COLO829 (cell line): ENCODE data around the gene NR6A1.
A peak's percentile ranks its signal among the peaks of the same experiment; 100 is the strongest.

Source experiments
- DNase-seq: peaks from one replicate; pipeline ENCODE4 v3.0.0; 2012; ENCODE audit warnings: low spot score

NR6A1 gene

DNA sequence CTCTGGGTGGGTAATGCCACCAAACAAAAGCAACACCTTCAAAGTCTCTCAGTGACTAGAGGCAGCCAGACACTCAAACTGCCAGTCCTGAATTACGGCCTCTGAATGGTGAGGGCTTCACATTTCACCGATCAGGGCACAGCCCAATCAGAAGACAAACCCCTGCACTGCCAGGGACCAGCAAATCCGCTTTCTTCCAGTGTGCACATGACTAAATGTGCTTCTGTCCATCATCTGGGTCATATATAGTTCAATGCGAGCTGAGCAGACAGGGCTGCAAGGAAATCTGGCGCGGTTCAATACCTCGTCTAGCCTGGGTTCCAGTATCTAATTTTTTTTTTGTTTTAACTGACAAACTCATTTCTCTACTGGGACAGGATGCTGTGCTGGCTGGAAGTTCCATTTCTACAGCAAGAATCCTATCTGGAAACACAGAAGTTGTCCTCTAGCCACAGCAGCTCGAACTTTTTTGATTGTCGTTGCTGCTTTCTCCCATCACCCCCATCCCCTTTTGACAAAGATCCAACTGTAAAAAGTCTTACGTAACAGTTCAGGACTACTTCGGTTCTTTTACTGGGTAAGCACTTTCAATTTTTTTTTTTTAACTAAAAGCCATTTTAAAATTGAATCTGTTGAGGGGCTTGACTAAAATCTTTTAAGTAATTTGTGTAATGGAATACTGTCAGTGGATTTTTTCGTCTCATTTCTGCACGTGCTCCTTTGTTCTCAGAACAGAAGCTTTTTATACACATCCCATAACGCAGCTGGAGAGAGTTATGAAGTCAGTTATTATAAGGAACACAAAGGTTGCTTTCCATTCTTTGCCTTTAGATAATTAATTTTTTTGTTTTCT, 112.7 kb downstream of the NR6A1 start:
- DNase-seq, result peak; percentile 94

DNA sequence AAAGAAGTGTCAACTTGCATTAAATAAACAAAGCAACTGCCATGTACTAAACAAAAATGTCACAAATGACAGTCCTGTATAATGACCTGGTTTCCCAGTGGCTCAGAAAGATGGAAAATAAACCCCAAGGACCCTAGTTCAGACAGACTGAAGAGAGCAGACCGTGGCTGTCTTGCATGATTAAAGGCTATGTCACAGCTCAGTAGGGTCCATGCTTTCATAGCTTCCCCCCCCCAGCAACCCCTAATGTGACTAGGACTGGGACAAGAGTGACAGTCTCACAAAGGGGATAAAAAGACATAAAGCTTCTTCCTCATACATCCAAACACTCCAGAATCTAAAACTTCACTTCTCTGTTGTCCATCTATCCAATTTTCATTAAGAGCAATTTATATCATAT, 113.6 kb downstream of the NR6A1 start:
- no peak for DNase-seq

DNA sequence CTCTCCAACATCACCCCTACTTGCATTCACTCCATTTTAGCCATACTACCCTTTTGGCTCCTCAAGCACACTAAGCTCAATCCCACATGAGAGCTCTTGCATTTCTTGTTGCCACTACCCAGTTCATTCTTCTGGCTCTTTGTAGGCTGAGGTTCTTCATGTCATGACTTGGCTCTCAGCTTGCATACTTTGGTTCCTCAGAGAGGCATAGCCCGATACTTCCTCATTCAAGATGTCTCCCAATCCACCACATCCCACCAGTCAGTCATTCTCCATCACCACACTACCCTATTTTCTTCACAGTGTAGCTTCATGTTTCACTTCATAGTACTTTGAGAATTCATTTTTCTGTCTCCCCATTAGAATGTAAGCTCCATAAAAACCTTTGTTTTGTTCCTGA, 116.7 kb downstream of the NR6A1 start:
- no peak for DNase-seq

DNA sequence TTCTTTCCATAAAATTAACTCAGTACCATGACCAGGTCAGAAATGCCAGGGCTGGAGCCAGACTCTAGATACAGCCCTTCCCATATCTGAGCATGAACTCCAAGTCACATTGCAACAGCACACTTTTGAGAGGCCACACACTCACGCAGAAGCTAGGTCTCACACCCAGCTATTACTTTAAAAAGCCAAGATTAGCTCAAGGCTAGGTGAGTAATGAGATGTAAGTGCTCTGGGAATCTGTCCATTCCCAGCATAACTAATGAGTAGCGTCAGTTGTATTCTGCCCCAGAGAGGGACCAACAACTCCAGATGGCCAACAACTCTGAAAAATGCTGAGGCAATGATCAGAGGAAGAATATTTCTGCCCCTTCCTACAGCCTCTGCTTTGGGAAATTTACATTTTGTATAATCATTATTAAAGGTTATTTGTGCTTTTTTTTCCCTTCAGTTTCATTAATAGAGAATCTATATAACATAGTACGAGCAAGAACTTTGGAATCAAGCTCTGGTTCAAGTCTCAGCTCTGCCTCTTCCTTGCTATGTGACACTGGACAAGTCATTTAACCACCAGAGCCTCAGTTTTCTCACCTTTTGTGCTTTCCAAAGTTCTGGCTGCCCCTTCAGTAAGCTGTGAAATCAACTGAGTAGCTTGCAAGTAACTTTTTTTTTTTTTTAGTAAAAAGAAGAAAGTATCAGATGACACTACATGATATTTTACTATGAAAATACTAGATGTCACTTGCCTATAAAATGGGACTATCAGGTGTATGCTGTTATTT, 118.3 kb downstream of the NR6A1 start:
- DNase-seq, result peak; percentile 68

DNA sequence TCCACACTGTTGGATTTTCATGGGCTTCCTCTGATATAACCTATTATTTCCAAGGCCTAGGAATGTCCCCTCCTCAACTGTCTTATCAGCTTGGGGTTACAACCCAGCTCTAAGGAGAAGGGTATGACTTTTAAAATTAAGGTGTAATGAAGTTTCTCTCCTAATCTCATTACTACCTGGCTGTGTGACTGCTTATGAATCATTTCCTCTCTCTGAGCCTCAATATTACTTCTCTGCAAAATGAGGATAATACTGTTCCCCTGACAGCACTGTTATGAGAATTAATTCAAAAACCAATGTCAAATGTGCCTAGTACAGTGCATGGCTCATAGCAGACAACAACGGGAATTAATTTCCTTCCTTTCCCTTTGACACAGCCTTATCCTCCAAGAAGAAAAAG, 118.9 kb downstream of the NR6A1 start:
- DNase-seq, result no peak

DNA sequence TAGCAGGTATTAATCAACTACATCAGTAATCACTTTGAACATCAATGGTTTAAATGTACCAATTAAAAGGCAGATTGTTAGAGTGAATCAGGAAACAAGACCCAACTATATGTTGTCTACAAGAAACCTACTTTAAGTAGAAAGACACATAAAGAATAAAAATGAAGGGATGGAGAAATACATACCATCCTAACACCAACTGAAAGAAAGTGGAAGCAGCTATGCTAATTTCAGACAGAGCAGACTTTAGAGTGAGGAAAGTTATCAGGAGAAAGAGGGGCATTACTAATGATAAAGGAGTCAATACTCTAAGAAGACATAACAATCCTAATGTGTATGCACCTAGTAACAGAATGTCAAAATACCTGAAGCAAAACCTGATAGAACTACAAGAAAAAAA, 125.8 kb downstream of the NR6A1 start:
- DNase-seq, result no peak

DNA sequence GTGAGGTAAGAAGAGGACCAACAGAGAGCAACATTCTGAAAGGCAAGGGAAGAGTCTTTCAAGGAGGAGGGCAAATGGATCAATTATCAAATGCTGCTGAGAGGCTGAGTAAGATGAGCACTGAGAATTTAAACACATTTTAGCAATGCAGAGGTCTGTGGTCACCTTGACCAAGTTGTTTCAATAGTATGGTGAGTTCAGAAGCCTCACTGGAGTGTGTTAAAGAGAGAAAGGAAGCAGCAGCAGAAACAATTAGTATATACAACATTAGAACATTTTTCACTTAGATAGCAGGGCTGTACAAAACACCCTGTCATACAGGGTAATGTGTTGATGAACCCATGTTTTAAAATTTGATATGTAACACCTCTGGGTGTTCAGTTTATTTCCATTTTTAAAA, 131.5 kb downstream of the NR6A1 start:
- DNase-seq, result no peak

DNA sequence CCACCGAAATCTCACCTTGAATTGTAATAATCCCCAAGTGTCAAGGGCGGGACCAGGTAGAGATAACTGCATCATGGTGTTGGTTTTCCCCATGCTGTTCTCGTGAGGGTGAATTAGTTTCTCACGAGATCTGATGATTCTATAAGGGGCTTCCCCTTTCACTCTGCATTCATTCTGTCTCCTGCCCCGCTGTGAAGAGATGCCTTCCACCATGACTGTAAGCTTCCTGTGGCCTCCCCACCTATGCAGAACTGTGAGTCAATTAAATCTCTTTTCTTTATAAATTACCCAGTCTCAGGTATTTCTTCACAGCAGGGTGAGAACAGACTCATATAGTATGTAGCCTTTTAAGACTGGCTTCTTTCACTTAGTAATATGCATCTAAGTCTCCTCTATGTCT, 135.8 kb downstream of the NR6A1 start:
- no peak for DNase-seq

DNA sequence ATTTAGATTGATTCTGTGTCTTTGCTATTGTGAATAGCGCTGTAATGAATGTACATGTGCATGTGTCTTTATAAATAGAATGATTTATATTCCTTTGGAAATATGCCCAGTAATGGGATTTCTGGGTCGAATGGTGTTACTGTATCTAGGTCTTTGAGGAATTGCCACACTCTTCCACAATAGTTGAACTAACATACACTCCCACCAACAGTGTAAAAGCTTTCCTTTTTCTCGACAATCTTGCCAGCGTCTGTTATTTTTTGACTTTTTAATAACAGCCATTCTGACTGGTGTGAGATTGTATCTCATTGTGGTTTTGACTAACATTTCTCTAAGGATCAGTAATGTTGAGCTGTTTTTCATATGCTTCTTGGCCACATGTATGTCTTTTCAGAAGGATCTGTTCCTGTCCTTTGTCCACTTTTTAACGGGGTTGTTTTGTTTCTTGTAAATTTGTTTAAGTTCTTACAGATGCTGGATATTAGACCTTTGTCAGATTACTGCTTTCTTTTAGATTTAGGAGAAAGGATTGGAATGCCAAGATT, 139.0 kb downstream of the NR6A1 start:
- no peak for DNase-seq

DNA sequence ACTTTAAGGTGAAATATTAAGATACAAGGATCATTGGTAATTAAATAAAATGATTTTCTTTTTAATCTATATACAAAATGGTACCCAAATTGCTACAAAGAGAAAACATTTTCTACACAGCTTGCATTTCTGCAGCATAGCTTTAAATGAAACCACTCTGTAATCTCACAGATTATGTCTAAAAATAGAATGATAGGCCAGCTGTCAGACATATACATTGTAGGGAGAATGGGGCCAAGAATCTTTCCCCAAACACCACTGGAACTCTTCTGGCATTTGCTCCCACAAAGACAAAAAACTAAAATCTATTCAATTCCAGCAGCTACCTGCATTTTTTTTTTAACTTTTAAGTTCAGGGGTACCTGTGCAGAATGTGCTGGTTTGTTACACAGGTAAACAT, 139.8 kb downstream of the NR6A1 start:
- DNase-seq, result no peak

DNA sequence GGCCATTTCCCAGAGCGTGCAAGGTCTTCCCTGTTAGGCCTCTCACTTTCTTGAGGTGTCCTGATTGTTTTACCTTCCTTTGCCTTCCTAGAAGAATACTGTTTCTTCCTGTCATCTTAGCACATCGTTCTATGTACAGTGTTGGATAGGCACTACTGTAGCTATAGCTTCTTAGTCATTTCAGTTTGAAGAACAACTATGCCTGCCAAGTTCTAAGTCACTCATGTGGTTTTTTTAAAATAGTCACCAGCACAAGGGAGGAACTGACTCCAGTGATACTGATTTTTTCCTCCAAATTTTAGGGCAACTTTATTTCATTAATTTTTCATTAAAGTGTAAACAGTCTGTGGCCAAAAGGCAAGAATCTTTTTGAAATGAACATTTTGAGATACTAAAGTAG, 141.5 kb downstream of the NR6A1 start:
- no peak for DNase-seq

DNA sequence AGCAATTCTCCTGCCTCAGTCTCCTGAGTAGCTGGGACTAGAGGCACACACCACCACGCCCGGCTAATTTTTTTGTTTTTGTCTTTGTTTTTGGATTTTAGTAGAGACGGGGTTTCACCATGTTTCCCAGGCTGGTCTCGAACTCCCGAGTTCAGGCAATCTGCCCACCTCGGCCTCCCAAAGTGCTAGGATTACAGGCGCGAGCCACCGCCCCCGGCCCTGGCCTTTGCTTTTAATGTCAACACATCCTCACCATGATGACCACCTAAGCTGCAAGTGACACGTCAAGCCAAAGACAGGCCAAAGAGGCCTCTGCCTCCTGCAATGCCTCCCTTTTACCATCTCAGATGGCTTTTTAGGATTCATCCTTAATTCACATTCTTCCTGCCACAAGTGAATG, 142.4 kb downstream of the NR6A1 start:
- no peak for DNase-seq

DNA sequence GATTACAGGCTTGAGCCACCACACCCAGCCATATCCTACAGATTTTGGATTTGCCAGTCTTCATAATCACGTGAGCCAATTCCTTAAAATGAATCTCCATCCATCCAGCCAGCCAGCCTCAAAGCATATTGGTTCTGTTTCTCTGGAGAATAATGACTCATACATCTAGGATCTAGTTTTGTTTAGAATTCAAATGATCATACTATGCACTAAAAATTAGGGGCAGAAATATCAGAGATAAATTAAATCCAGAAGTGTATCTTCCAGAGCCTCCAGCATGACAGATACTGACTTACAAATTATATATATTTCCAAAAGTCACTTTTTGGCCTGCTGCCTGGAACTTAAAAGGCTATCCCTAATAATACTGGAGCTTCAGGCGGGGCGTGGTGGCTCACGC, 144.8 kb downstream of the NR6A1 start:
- no peak for DNase-seq

DNA sequence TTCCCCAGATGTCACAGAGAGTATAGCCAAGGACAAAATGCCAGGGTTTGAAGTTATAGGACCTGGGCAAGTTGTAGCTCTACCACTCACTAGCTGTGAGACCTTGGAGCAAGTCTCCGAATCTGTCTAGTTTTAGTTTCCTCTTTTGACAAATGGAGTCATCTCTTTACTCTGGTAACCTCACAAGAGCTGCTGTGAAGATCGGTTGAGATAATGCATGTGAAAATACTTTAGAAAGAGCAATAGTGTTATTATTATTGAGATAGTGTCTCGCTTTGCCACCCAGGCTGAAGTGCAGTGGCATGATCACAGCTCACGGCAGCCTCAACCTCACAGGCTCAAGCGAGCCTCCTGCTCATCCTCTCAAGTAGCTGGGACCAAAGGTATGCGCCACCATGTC, 146.0 kb downstream of the NR6A1 start:
- DNase-seq, result no peak

DNA sequence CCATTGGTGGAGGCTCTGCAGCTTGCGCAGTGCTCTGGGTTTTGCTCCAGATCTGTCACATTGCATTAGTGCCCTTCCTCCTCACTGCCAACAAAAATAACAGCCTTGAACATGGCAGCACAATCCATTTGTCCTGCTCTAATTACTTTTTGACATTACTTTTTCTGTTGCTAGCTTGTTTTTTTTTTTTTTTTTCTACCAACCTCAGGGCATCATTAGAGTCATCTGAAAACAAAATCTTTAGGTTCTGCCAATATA, 146.4 kb downstream of the NR6A1 start:
- no peak for DNase-seq

DNA sequence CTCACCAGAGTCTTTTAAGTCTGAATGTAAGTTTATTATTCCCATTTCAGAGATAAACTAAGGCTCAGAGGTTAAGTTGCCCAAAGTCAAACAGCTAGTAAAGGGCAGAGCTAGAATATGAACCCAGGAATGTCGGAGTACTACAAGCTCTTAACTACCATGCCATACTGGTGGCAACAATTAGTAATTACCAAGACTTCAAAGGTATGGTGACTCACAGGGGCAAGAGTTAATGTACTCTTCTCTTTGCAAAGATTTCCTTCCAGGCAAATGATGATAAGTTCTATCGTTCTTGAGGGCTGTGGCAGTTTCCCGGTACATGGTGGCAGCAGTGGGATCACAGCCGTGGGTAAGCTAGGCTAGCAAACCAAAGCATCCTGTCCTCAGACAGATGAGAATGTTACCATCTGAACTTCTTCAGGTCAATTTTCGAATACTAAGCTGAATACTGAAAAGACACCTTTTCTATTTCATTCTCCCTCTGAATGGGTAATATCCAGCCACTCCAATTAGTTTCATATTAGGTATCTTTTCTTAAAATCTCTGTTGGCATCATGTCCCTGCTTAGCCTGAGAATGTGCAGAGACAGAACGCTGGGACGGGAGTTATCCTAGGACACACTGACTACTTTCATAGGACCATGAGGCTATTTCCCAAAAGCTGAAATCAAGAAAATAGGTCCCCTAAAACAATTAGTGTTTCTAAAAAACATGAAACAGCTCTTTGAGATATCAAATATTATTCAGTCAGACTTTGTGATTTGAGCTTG, 147.0 kb downstream of the NR6A1 start:
- DNase-seq, result no peak

DNA sequence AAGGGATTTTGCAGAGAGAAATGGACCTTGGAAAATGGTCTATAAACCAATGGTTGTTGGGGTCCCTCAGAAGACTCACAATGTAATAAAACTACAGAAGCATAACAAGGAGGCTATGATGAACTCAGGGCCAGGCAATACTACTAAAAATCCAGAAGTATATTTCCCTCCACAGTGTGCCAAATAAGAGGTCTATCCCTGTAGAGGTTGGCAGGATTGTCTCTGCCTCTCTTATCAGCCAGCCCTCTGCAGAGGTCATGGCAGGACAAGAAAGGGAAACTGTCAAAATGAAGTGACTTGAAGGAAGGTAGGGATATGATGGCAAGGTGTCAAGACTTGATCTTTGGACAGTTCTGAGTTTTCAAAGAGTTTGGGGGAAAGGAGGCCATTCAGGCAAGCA, 148.2 kb downstream of the NR6A1 start:
- DNase-seq, result no peak

DNA sequence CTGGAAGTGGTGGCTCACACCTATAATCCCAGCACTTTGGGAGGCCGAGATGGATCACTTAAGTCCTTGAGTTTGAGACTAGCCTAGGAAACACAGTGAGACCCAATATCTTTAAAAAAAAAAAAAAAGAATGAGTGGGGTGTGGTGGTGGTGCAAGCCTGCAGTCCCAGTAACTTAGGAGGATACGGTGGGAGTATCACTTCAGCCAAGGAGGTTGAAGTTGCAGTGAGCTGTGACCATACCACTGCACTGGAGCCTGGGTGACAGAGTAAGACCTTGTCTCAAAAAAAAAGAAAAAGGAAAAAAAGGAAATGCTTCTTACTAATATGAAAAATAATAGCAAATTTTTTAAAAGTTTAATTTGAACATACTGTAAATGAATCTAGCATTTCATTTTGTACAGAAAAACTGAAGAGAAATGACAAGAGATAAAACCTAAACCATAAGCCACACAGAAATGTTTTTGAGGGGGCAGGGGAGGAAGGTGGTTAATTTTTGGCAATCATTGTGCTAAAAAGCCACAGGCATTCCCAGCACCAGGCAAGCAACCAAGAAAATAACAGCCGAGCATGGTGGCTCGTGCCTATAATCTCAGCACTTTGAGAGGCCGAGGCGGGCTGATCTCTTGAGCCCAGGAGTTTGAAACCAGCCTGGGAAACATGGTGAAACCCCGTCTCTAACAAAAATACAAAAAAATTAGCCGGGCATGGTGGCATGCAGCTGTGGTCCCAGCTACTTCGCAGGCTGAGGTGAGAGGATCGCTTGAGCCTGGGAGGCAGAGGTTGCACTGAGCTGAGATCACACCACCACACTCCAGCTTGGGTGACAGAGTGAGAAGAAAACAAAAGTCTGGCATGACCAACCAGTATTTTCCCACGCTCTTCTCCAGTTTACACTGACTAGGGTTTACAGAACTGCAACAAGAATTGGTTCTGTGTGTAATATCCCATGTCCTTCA, 149.5 kb downstream of the NR6A1 start:
- DNase-seq, result no peak

DNA sequence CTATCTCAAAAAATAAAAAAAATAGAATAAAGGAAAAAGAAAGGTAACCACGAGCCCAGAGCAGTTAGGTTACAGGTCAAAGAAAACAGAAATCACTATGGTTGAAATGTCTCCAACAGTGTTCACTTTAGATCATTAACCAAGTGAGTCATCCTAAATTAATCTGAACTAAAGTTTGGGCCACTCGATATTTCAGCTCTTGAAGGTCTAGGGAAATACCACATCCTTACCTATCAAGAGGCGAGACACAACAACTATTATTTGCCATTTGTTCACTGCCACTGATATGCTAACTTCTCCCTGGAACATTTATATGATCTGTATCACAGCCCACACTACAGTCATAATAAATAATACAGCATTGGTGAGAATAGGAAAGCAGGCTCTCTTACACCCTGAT, 152.6 kb downstream of the NR6A1 start:
- DNase-seq, result no peak

DNA sequence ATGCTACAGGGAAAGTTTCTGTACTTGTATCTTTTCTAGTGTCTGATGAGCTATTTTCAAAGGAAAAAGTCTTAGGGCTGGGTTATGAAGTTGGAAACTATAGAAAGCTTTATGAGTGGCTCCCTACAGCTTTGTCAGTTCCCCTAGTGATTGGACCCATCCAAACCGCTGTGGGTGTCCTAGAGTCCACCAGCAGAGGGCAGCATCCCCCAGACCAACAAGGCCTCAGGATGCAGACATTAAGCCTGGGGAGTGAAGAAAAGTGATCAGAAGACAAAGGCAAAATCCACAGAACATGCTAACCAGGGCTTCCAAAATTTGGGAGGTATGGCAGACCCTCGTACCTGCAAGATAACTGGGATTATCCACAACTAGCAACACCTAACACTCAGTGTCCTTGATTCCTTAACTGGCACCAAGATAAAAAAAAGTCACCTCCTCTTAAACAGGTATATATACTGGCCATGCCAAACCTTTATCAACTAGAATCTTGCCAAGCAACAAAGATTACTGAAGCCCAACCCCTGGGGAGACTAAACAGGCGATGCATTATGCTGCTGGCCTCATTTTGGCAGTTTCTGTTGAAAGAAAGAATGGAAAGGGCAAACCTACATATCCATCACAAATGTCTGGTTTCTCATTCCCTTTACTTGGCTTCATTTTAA, 153.5 kb downstream of the NR6A1 start:
- DNase-seq, result peak; percentile 82

DNA sequence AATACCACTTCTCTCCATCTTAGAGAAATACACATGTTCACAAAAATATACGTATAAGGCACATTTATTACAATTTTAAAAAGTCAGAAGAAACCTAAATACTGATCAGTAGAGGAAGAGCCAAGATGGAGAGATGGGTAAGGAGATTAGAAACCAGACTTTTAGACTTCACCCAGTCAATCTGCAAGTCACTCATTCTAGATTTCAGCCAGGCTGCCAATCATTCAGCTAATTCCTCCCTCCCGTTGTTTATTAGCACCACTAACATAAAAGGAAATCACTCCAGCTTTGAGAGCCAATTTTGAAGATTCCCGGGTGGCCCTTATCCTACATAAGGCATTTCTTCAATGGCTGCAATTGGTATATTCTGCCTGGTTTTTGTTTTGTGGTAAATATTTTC, 154.2 kb downstream of the NR6A1 start:
- no peak for DNase-seq
